Stomach (tissue), 4 donors: Measurements from ENCODE around the gene RBM44.

Experiments
- CTCF ChIP-seq, 7 experiments: fragments of 450-650 bp in 4 of 7; fragments of 200-600 bp in 3 of 7; sonication (generic) in 3 of 7; IDR thresholded peaks; one replicate each; pipeline ENCODE4 v1.5.1; 2016 to 2019; ENCODE audit warnings: antibody characterized with exemption in 7 of 7, control low read depth in 2 of 7, mild to moderate bottlenecking in 1 of 7
- EP300 ChIP-seq: sonication (generic); formaldehyde crosslinking; IDR thresholded peaks from one replicate; pipeline ENCODE4 v1.6.1; 2017; ENCODE audit warnings: antibody characterized with exemption
- POLR2A ChIP-seq, 4 donors: fragments of 450-650 bp; IDR thresholded peaks; one replicate each; pipeline ENCODE4 v1.6.1; 2016; ENCODE audit warnings: antibody characterized with exemption in 4 of 4, control low read depth in 2 of 4, mild to moderate bottlenecking in 1 of 4, moderate library complexity in 1 of 4

- TF ChIP-seq CTCF (IDR thresholded peaks at IDR 0.05) (no peak), POLR2A (IDR thresholded peaks at IDR 0.05) (no peak), EP300 (no peak)
Observed at GRCh38 chr2:237873897-237874551, 75.4 kb downstream of the RBM44 start.
